ENCODE results near the gene ARID4A.

Gene ARID4A

GRCh38 chr14:58401587-58401986 is 103.2 kb downstream of the ARID4A start:
- Histone ChIP-seq H3K36me3 (replicated peaks in 1 of 2; ENCODE audit: control insufficient read depth in 2 of 2, insufficient read depth in 2 of 2, low read length in 2 of 2) (peaks cover 0 to 13% of the 10 kb centered on the region in 2 donors), H3K14ac (ENCODE audit: low read length) (no peak overlapping the region), H4K91ac (ENCODE audit: low read depth, low read length, poor library complexity) (no peak overlapping the region), H2BK15ac (ENCODE audit: low read length) (no peak overlapping the region), H2AFZ (ENCODE audit: low read length) (no peak overlapping the region), H3K9me3 (replicated peaks in 1 of 2; ENCODE audit: control insufficient read depth in 2 of 2, insufficient read depth in 1 of 2, low read depth in 1 of 2, low read length in 2 of 2) (no peaks in the 10 kb centered on the region), H3K23ac (ENCODE audit: low read depth, low read length, poor library complexity) (no peak overlapping the region), H2BK5ac (ENCODE audit: low read length) (no peak overlapping the region), H3K4me2 (ENCODE audit: insufficient read depth, low read length, poor library complexity, severe bottlenecking) (no peak overlapping the region), H3K27me3 (ENCODE audit: control insufficient read depth in 3 of 3, insufficient read depth in 3 of 3, low read depth in 1 of 3, low read length in 3 of 3) (peaks cover 0 to 2% (median 0%) of the 10 kb centered on the region in 3 experiments), H3K4ac (ENCODE audit: low read length) (no peak overlapping the region), H3K9ac (ENCODE audit: low read depth, low read length, poor library complexity) (no peak overlapping the region), H3K18ac (ENCODE audit: low read length) (no peak overlapping the region), H3K27ac (replicated peaks; ENCODE audit: low read length) (no peak overlapping the region), H2BK120ac (ENCODE audit: low read depth, low read length) (no peak overlapping the region), H2BK12ac (ENCODE audit: low read length) (no peak overlapping the region), H3K4me3 (ENCODE audit: low read length in 2 of 2) (no peak overlapping the region), H3K79me1 (ENCODE audit: low read depth, low read length) (no peaks in the 10 kb centered on the region), H2AK5ac (ENCODE audit: low read depth, low read length) (no peak overlapping the region), H3K4me1 (ENCODE audit: control insufficient read depth in 2 of 2, insufficient read depth in 1 of 2, low read depth in 1 of 2, low read length in 2 of 2) (no peaks in the 10 kb centered on the region), H4K8ac (ENCODE audit: low read depth, low read length) (no peak overlapping the region)
- no CpG with 5 or more reads among the region's 3 CpGs for WGBS, 2 donors (ENCODE audit: extremely low coverage in 2 of 2, insufficient read length in 2 of 2, insufficient replicate concordance in 1 of 2)
- no peak for DNase-seq (ENCODE audit: low spot score)

GRCh38 chr14:58408681-58409215 is 110.4 kb downstream of the ARID4A start:
- H3K9ac ChIP-seq (ENCODE audit: low read depth, low read length, poor library complexity) = no peak overlapping the region
- no peak overlapping the region for H3K4me2 ChIP-seq (ENCODE audit: insufficient read depth, low read length, poor library complexity, severe bottlenecking)
- no peak overlapping the region for H2BK12ac ChIP-seq (ENCODE audit: low read length)
- H2BK15ac ChIP-seq (ENCODE audit: low read length) = no peak overlapping the region
- no peaks in the 10 kb centered on the region for H3K9me3 ChIP-seq (replicated peaks in 1 of 2; ENCODE audit: control insufficient read depth in 2 of 2, insufficient read depth in 1 of 2, low read depth in 1 of 2, low read length in 2 of 2)
- no peaks in the 10 kb centered on the region for H3K27me3 ChIP-seq (ENCODE audit: control insufficient read depth in 3 of 3, insufficient read depth in 3 of 3, low read depth in 1 of 3, low read length in 3 of 3)
- no peak overlapping the region for H4K8ac ChIP-seq (ENCODE audit: low read depth, low read length)
- H3K18ac ChIP-seq (ENCODE audit: low read length) = no peak overlapping the region
- H2BK5ac ChIP-seq (ENCODE audit: low read length) = no peak overlapping the region
- no CpG with 5 or more reads among the region's 3 CpGs for WGBS, 2 donors (ENCODE audit: extremely low coverage in 2 of 2, insufficient read length in 2 of 2, insufficient replicate concordance in 1 of 2)
- H2AFZ ChIP-seq (ENCODE audit: low read length) = no peak overlapping the region
- no peak overlapping the region for H2AK5ac ChIP-seq (ENCODE audit: low read depth, low read length)
- peaks cover 8 to 66% of the 10 kb centered on the region in 2 donors for H3K36me3 ChIP-seq (replicated peaks in 1 of 2; ENCODE audit: control insufficient read depth in 2 of 2, insufficient read depth in 2 of 2, low read length in 2 of 2)
- DNase-seq (ENCODE audit: low spot score) = no peak
- H2BK120ac ChIP-seq (ENCODE audit: low read depth, low read length) = no peak overlapping the region
- no peak overlapping the region for H3K27ac ChIP-seq (replicated peaks; ENCODE audit: low read length)
- H3K4ac ChIP-seq (ENCODE audit: low read length) = no peak overlapping the region
- H3K23ac ChIP-seq (ENCODE audit: low read depth, low read length, poor library complexity) = no peak overlapping the region
- no peak overlapping the region for H4K91ac ChIP-seq (ENCODE audit: low read depth, low read length, poor library complexity)
- H3K14ac ChIP-seq (ENCODE audit: low read length) = no peak overlapping the region
- H3K4me3 ChIP-seq (ENCODE audit: low read length in 2 of 2) = no peak overlapping the region
- H3K4me1 ChIP-seq (ENCODE audit: control insufficient read depth in 2 of 2, insufficient read depth in 1 of 2, low read depth in 1 of 2, low read length in 2 of 2) = no peaks in the 10 kb centered on the region
- H3K79me1 ChIP-seq (ENCODE audit: low read depth, low read length) = no peaks in the 10 kb centered on the region

GRCh38 chr14:58414845-58415244 is 116.5 kb downstream of the ARID4A start:
- Histone ChIP-seq H3K23ac (ENCODE audit: low read depth, low read length, poor library complexity) (no peak overlapping the region), H2AFZ (ENCODE audit: low read length) (no peak overlapping the region), H4K8ac (ENCODE audit: low read depth, low read length) (no peak overlapping the region), H3K4me1 (ENCODE audit: control insufficient read depth in 2 of 2, insufficient read depth in 1 of 2, low read depth in 1 of 2, low read length in 2 of 2) (peaks cover 0 to 2% of the 10 kb centered on the region in 2 donors), H2BK5ac (ENCODE audit: low read length) (no peak overlapping the region), H2BK120ac (ENCODE audit: low read depth, low read length) (no peak overlapping the region), H3K79me1 (ENCODE audit: low read depth, low read length) (no peaks in the 10 kb centered on the region), H3K36me3 (replicated peaks in 1 of 2; ENCODE audit: control insufficient read depth in 2 of 2, insufficient read depth in 2 of 2, low read length in 2 of 2) (peaks cover 18 to 88% of the 10 kb centered on the region in 2 donors), H2BK12ac (ENCODE audit: low read length) (no peak overlapping the region), H4K91ac (ENCODE audit: low read depth, low read length, poor library complexity) (no peak overlapping the region), H2AK5ac (ENCODE audit: low read depth, low read length) (no peak overlapping the region), H3K9me3 (replicated peaks in 1 of 2; ENCODE audit: control insufficient read depth in 2 of 2, insufficient read depth in 1 of 2, low read depth in 1 of 2, low read length in 2 of 2) (peaks cover 3 to 16% of the 10 kb centered on the region in 2 donors), H3K4me3 (ENCODE audit: low read length in 2 of 2) (no peak overlapping the region), H2BK15ac (ENCODE audit: low read length) (no peak overlapping the region), H3K4ac (ENCODE audit: low read length) (no peak overlapping the region), H3K18ac (ENCODE audit: low read length) (no peak overlapping the region), H3K9ac (ENCODE audit: low read depth, low read length, poor library complexity) (no peak overlapping the region), H3K4me2 (ENCODE audit: insufficient read depth, low read length, poor library complexity, severe bottlenecking) (no peak overlapping the region), H3K14ac (ENCODE audit: low read length) (no peak overlapping the region), H3K27me3 (ENCODE audit: control insufficient read depth in 3 of 3, insufficient read depth in 3 of 3, low read depth in 1 of 3, low read length in 3 of 3) (no peaks in the 10 kb centered on the region), H3K27ac (replicated peaks; ENCODE audit: low read length) (no peak overlapping the region)
- WGBS, 2 donors (ENCODE audit: extremely low coverage in 2 of 2, insufficient read length in 2 of 2, insufficient replicate concordance in 1 of 2) = no CpG with 5 or more reads among the region's 1 CpG
- DNase-seq (ENCODE audit: low spot score) = no peak

GRCh38 chr14:58415636-58416547 is 117.5 kb downstream of the ARID4A start:
- no peak for DNase-seq (ENCODE audit: low spot score)
- peaks cover 0 to 2% of the 10 kb centered on the region in 2 donors for H3K4me1 ChIP-seq (ENCODE audit: control insufficient read depth in 2 of 2, insufficient read depth in 1 of 2, low read depth in 1 of 2, low read length in 2 of 2)
- no peak overlapping the region for H3K4ac ChIP-seq (ENCODE audit: low read length)
- peaks cover 3 to 16% of the 10 kb centered on the region in 2 donors for H3K9me3 ChIP-seq (replicated peaks in 1 of 2; ENCODE audit: control insufficient read depth in 2 of 2, insufficient read depth in 1 of 2, low read depth in 1 of 2, low read length in 2 of 2)
- H4K8ac ChIP-seq (ENCODE audit: low read depth, low read length) = no peak overlapping the region
- H3K27me3 ChIP-seq (ENCODE audit: control insufficient read depth in 3 of 3, insufficient read depth in 3 of 3, low read depth in 1 of 3, low read length in 3 of 3) = no peaks in the 10 kb centered on the region
- no peak overlapping the region for H3K18ac ChIP-seq (ENCODE audit: low read length)
- H3K23ac ChIP-seq (ENCODE audit: low read depth, low read length, poor library complexity) = no peak overlapping the region
- no peak overlapping the region for H2AK5ac ChIP-seq (ENCODE audit: low read depth, low read length)
- no peak overlapping the region for H3K14ac ChIP-seq (ENCODE audit: low read length)
- no peak overlapping the region for H2BK5ac ChIP-seq (ENCODE audit: low read length)
- no peak overlapping the region for H4K91ac ChIP-seq (ENCODE audit: low read depth, low read length, poor library complexity)
- H3K9ac ChIP-seq (ENCODE audit: low read depth, low read length, poor library complexity) = no peak overlapping the region
- H2BK15ac ChIP-seq (ENCODE audit: low read length) = no peak overlapping the region
- H3K79me1 ChIP-seq (ENCODE audit: low read depth, low read length) = no peaks in the 10 kb centered on the region
- no peak overlapping the region for H2BK12ac ChIP-seq (ENCODE audit: low read length)
- no peak overlapping the region for H3K4me3 ChIP-seq (ENCODE audit: low read length in 2 of 2)
- WGBS, 2 donors (ENCODE audit: extremely low coverage in 2 of 2, insufficient read length in 2 of 2, insufficient replicate concordance in 1 of 2) = no CpG with 5 or more reads among the region's 10 CpGs
- peaks cover 12 to 87% of the 10 kb centered on the region in 2 donors for H3K36me3 ChIP-seq (replicated peaks in 1 of 2; ENCODE audit: control insufficient read depth in 2 of 2, insufficient read depth in 2 of 2, low read length in 2 of 2)
- no peak overlapping the region for H2AFZ ChIP-seq (ENCODE audit: low read length)
- no peak overlapping the region for H2BK120ac ChIP-seq (ENCODE audit: low read depth, low read length)
- no peak overlapping the region for H3K4me2 ChIP-seq (ENCODE audit: insufficient read depth, low read length, poor library complexity, severe bottlenecking)
- no peak overlapping the region for H3K27ac ChIP-seq (replicated peaks; ENCODE audit: low read length)
